ENCODE results near the gene COQ8B.

The COQ8B gene

GRCh38 chr19:40717325-40717879 is 716 bp upstream of the COQ8B start:
- DNase-seq: no peak

GRCh38 chr19:40716031-40716481 is 630 bp downstream of the COQ8B start:
- peak; percentile 57 for DNase-seq

GRCh38 chr19:40714441-40715299 is 2.0 kb downstream of the COQ8B start:
- peak; percentile 96 for DNase-seq

- DNase-seq: no peak
These were observed 2.7 kb downstream of the COQ8B start for GRCh38 chr19:40713939-40714338.

- no peak for DNase-seq
These were observed 6.9 kb downstream of the COQ8B start for GRCh38 chr19:40709817-40710216.

- no peak for DNase-seq
These were observed 9.1 kb downstream of the COQ8B start for GRCh38 chr19:40707615-40708014.

- DNase-seq: no peak
These were observed 10.6 kb downstream of the COQ8B start for GRCh38 chr19:40705950-40706619.

GRCh38 chr19:40705362-40705651 is 11.4 kb downstream of the COQ8B start:
- DNase-seq: no peak

- no peak for DNase-seq
These were observed 12.0 kb downstream of the COQ8B start for GRCh38 chr19:40704491-40705361.

- no peak for DNase-seq
These were observed 13.5 kb downstream of the COQ8B start for GRCh38 chr19:40703029-40703755.

- DNase-seq: no peak
These were observed 14.2 kb downstream of the COQ8B start for GRCh38 chr19:40702337-40703012.

- DNase-seq: no peak
These were observed 14.9 kb downstream of the COQ8B start for GRCh38 chr19:40701758-40702157.

- no peak for DNase-seq
These were observed 16.6 kb downstream of the COQ8B start for GRCh38 chr19:40700083-40700482.

- no peak for DNase-seq
These were observed 19.7 kb downstream of the COQ8B start for GRCh38 chr19:40697007-40697406.

GRCh38 chr19:40695881-40696280 is 20.8 kb downstream of the COQ8B start:
- DNase-seq: no peak

GRCh38 chr19:40693896-40694295 is 22.8 kb downstream of the COQ8B start:
- DNase-seq: no peak

- no peak for DNase-seq
These were observed 23.4 kb downstream of the COQ8B start for GRCh38 chr19:40693150-40693788.

GRCh38 chr19:40692212-40692551 is 24.5 kb downstream of the COQ8B start:
- no peak for DNase-seq

- no peak for DNase-seq
These were observed 25.1 kb downstream of the COQ8B start for GRCh38 chr19:40691421-40692211.

- peak; percentile 86 for DNase-seq
These were observed 25.8 kb downstream of the COQ8B start for GRCh38 chr19:40690693-40691420.

Measured in CD4-positive, alpha-beta T cell treated with Interleukin-15 for 1 hour (primary cell).